ENCODE data around the gene ADAMTS2. TPM values are rescaled to one million over a fixed set of nuclear protein-coding genes. Genes with fewer than 3 reads are reported as not detected.

The ADAMTS2 gene
- total and polyA plus RNA-seq, 2 experiments from 2014 or later = 1.6 to 8.1 TPM

GRCh38 chr5:179319123-179319522 is 26.1 kb downstream of the ADAMTS2 start:
- Histone ChIP-seq H3K9me2 (ENCODE audit: insufficient read depth) (no peaks in the 10 kb centered on the region), H3K4me2 (no peak overlapping the region), H2AFZ (no peak overlapping the region), H3F3A (replicated peaks; ENCODE audit: low read depth) (no peaks in the 10 kb centered on the region), H3K27me3 (ENCODE audit: insufficient read depth) (no peaks in the 10 kb centered on the region), H4K20me1 (replicated peaks; ENCODE audit: insufficient read depth) (no peaks in the 10 kb centered on the region), H3K36me3 (ENCODE audit: insufficient read depth) (no peaks in the 10 kb centered on the region), H3K4me1 (ENCODE audit: insufficient read depth) (no peaks in the 10 kb centered on the region), H3K79me2 (replicated peaks; ENCODE audit: insufficient read depth) (no peaks in the 10 kb centered on the region), H3K4me3 (no peak overlapping the region), H3K27ac (ENCODE audit: low read depth) (no peak overlapping the region)
- H3K27ac Mint-ChIP-seq = no peak overlapping the region
- no peaks in the 10 kb centered on the region; the same call in 2 of the 3 replicates for H3K36me3 Mint-ChIP-seq (ENCODE audit: low read depth)
- peaks cover 11% of the 10 kb centered on the region for H3K27me3 Mint-ChIP-seq (ENCODE audit: insufficient read depth, low read depth, poor library complexity)
- peaks cover 5% of the 10 kb centered on the region; the same call in 2 of the 3 replicates for H3K4me1 Mint-ChIP-seq
- ATAC-seq = no peak
- TF ChIP-seq POLR2AphosphoS5 (IDR thresholded peaks at IDR 0.05; ENCODE audit: low read depth) = no peak
- TF ChIP-seq ZNF462 (CRISPR knock-in tag; IDR thresholded peaks at IDR 0.05) = no peak
- no peak for TF ChIP-seq ZNF331 (CRISPR knock-in tag; IDR thresholded peaks at IDR 0.05; ENCODE audit: low read depth)
- no peak for TF ChIP-seq ZNF114 (CRISPR knock-in tag; IDR thresholded peaks at IDR 0.05)
- no peak for TF ChIP-seq CTCF (conservative IDR thresholded peaks at IDR 0.05; ENCODE audit: low read depth in 2 of 2)
- no peak for TF ChIP-seq ETS1 (IDR thresholded peaks at IDR 0.05)
- no peak overlapping the region for H3K4me3 Mint-ChIP-seq
- no peak for DNase-seq (ENCODE audit: low spot score)
- peaks cover 3% of the 10 kb centered on the region for H3K9me3 Mint-ChIP-seq

Data from GM23338 (cell line).